H9 (cell line): ENCODE data around the gene ZBTB48. TPM values are rescaled to one million over a fixed set of nuclear protein-coding genes. Genes with fewer than 3 reads are reported as not detected.

ENCODE experiments used
- DNase-seq: peaks from one replicate; pipeline ENCODE4 v3.0.0-alpha.2; 2017
- H2AFZ ChIP-seq: one replicate; pipeline ENCODE4 v1.6.1; 2013; ENCODE audit warnings: mild to moderate bottlenecking, low read length, control low read depth, moderate library complexity
- H2AK5ac ChIP-seq: 2 replicates; pipeline ENCODE4 v1.6.1; 2013; ENCODE audit warnings: low read length, control low read depth, mixed read lengths; ENCODE audit not compliant: insufficient read length
- H2BK120ac ChIP-seq: one replicate; pipeline ENCODE4 v1.6.1; 2013; ENCODE audit warnings: low read depth, mild to moderate bottlenecking, low read length, control low read depth, inconsistent platforms; ENCODE audit not compliant: poor library complexity, severe bottlenecking
- H2BK12ac ChIP-seq: 2 replicates; pipeline ENCODE4 v1.6.1; 2013; ENCODE audit warnings: low read length, control low read depth, mixed read lengths, low read depth; ENCODE audit not compliant: insufficient read length
- H2BK15ac ChIP-seq: 2 replicates; pipeline ENCODE4 v1.6.1; 2013; ENCODE audit warnings: low read depth, low read length, control low read depth
- H2BK20ac ChIP-seq: one replicate; pipeline ENCODE4 v1.6.1; 2013; ENCODE audit warnings: low read depth, mild to moderate bottlenecking, low read length, control low read depth, inconsistent platforms; ENCODE audit not compliant: poor library complexity, severe bottlenecking
- H2BK5ac ChIP-seq: 2 replicates; pipeline ENCODE4 v1.6.1; 2013; ENCODE audit warnings: low read length, control low read depth, mixed read lengths; ENCODE audit not compliant: insufficient read length
- H3K14ac ChIP-seq: 2 replicates; pipeline ENCODE4 v1.6.1; 2013; ENCODE audit warnings: low read length, control low read depth; ENCODE audit not compliant: insufficient read depth
- H3K18ac ChIP-seq: 2 replicates; pipeline ENCODE4 v1.6.1; 2013; ENCODE audit warnings: low read depth, mild to moderate bottlenecking, mixed read lengths, low read length, control low read depth; ENCODE audit not compliant: insufficient read length
- H3K23ac ChIP-seq: 2 replicates; pipeline ENCODE4 v1.6.1; 2013; ENCODE audit warnings: low read length, control low read depth, mixed read lengths, low read depth; ENCODE audit not compliant: insufficient read length
- H3K23me2 ChIP-seq: 2 replicates; pipeline ENCODE4 v1.6.1; 2013; ENCODE audit warnings: low read depth, mild to moderate bottlenecking, mixed read lengths, low read length, control low read depth; ENCODE audit not compliant: insufficient read length, poor library complexity, severe bottlenecking
- H3K27ac ChIP-seq: 2 replicates; pipeline ENCODE4 v1.5.1; 2013; ENCODE audit warnings: low read length, control low read depth, mixed read lengths, low read depth; ENCODE audit not compliant: insufficient read length
- H3K27me3 ChIP-seq: 2 replicates; pipeline ENCODE4 v1.6.1; 2013; ENCODE audit warnings: low read length, control low read depth, inconsistent platforms; ENCODE audit not compliant: insufficient read depth
- H3K4ac ChIP-seq: 2 replicates; pipeline ENCODE4 v1.6.1; 2013; ENCODE audit warnings: low read depth, mild to moderate bottlenecking, control low read depth, inconsistent platforms, low read length, moderate library complexity
- H3K4me1 ChIP-seq: 2 replicates; pipeline ENCODE4 v1.6.1; 2013; ENCODE audit warnings: low read length, control low read depth, inconsistent platforms; ENCODE audit not compliant: insufficient read depth
- H3K4me2 ChIP-seq: 2 replicates; pipeline ENCODE4 v1.6.1; 2013; ENCODE audit warnings: low read length, control low read depth, mixed read lengths; ENCODE audit not compliant: insufficient read length, insufficient read depth
- H3K56ac ChIP-seq: 2 replicates; pipeline ENCODE4 v1.6.1; 2013; ENCODE audit warnings: low read depth, mild to moderate bottlenecking, mixed read lengths, low read length, control low read depth; ENCODE audit not compliant: insufficient read length
- H3K79me1 ChIP-seq: 2 replicates; pipeline ENCODE4 v1.6.1; 2013; ENCODE audit warnings: low read depth, mild to moderate bottlenecking, moderate library complexity, low read length, control low read depth, inconsistent platforms; ENCODE audit not compliant: insufficient read depth, poor library complexity, severe bottlenecking
- H3K79me2 ChIP-seq: 2 replicates; pipeline ENCODE4 v1.6.1; 2013; ENCODE audit warnings: low read length, control low read depth, inconsistent platforms; ENCODE audit not compliant: insufficient read depth
- H3K9ac ChIP-seq: 2 replicates; pipeline ENCODE4 v1.6.1; 2013; ENCODE audit warnings: low read length, control low read depth, mixed read lengths; ENCODE audit not compliant: insufficient read length; ENCODE audit errors: extremely low read depth
- H3K9me3 ChIP-seq: one replicate; pipeline ENCODE4 v1.6.1; 2013; ENCODE audit warnings: low read depth, low read length, inconsistent platforms; ENCODE audit not compliant: control insufficient read depth
- H3T11ph ChIP-seq: one replicate; pipeline ENCODE4 v1.6.1; 2013; ENCODE audit warnings: mild to moderate bottlenecking, low read length, control low read depth, inconsistent platforms
- H4K20me1 ChIP-seq: one replicate; pipeline ENCODE4 v1.6.1; 2013; ENCODE audit not compliant: control insufficient read depth, insufficient read length, insufficient read depth
- H4K5ac ChIP-seq: 2 replicates; pipeline ENCODE4 v1.6.1; 2013; ENCODE audit warnings: low read depth, mild to moderate bottlenecking, mixed read lengths, low read length, control low read depth; ENCODE audit not compliant: insufficient read length
- H4K8ac ChIP-seq: replicated peaks from 2 replicates; pipeline ENCODE4 v1.6.1; 2013; ENCODE audit warnings: low read length, control low read depth, mixed read lengths, low read depth; ENCODE audit not compliant: insufficient read length
- H4K91ac ChIP-seq: 2 replicates; pipeline ENCODE4 v1.6.1; 2013; ENCODE audit warnings: low read depth, mild to moderate bottlenecking, moderate library complexity, mixed read lengths, low read length, control low read depth; ENCODE audit not compliant: insufficient read length
- H3K27ac Mint-ChIP-seq, 3 experiments: 2 replicates in 2 of 3; 3 replicates in 1 of 3; pipeline ENCODE4 v1.8.0; 2020 to 2021; ENCODE audit warnings: mixed read lengths in 3 of 3, mild to moderate bottlenecking in 1 of 3, moderate library complexity in 1 of 3
- H3K27me3 Mint-ChIP-seq: 2 replicates; pipeline ENCODE4 v1.8.0; 2021; ENCODE audit warnings: low read depth, mild to moderate bottlenecking, moderate library complexity, mixed read lengths
- H3K36me3 Mint-ChIP-seq, 3 experiments: 2 replicates in 2 of 3; 3 replicates in 1 of 3; pipeline ENCODE4 v1.8.0; 2020 to 2021; ENCODE audit warnings: low read depth in 3 of 3, mixed read lengths in 3 of 3; ENCODE audit not compliant: insufficient read depth in 1 of 3
- H3K4me1 Mint-ChIP-seq, 2 experiments: 2 replicates each; pipeline ENCODE4 v1.8.0; 2020; ENCODE audit warnings: mixed read lengths in 2 of 2
- H3K4me3 Mint-ChIP-seq, 2 experiments: 2 replicates in 1 of 2; 3 replicates in 1 of 2; pipeline ENCODE4 v1.8.0; 2020 to 2021; ENCODE audit warnings: mild to moderate bottlenecking in 2 of 2, mixed read lengths in 2 of 2, moderate library complexity in 1 of 2
- H3K9me3 Mint-ChIP-seq, 2 experiments: 2 replicates in 1 of 2; 3 replicates in 1 of 2; pipeline ENCODE4 v1.8.0; 2020; ENCODE audit warnings: mild to moderate bottlenecking in 2 of 2, mixed read lengths in 2 of 2, moderate library complexity in 1 of 2
- CTCF ChIP-seq: fragments of 200-600 bp; sonication (generic); conservative IDR thresholded peaks from 3 replicates; pipeline ENCODE4 v1.8.0; 2021; ENCODE audit warnings: antibody characterized with exemption, mild to moderate bottlenecking
- WGBS: extraction: QIAGEN DNeasy Blood & Tissue Kit; methylation state at CpG from one replicate; pipeline ENCODE4 v1.1.7; 2013; ENCODE audit warnings: missing lambda C conversion rate, low lambda C conversion rate, mixed read lengths; ENCODE audit not compliant: insufficient read length; ENCODE audit errors: extremely low coverage; 5-methylcytosine and 5-hydroxymethylcytosine counted together
- total RNA-seq: library from RNA; stranded (reverse); gene quantifications from 2 replicates; pipeline ENCODE4 v1.2.1, GENCODE V29; 2021

ZBTB48 gene
- total RNA-seq, 1 experiment from 2014 or later = 33.2 TPM

GRCh38 chr1:6593810-6594209 lies 14.0 kb downstream of the ZBTB48 start:
- Histone ChIP-seq H3K4ac (no peak overlapping the region), H3K4me2 (no peak overlapping the region), H3K9ac (no peak overlapping the region), H2BK12ac (no peak overlapping the region), H2BK5ac (no peak overlapping the region), H3K14ac (no peak overlapping the region), H4K8ac (no peak overlapping the region), H3K79me1 (no peaks in the 10 kb centered on the region), H3K9me3 (no peaks in the 10 kb centered on the region), H2AFZ (no peak overlapping the region), H3K18ac (no peak overlapping the region), H2BK15ac (no peak overlapping the region), H3K56ac (no peak overlapping the region), H2AK5ac (no peak overlapping the region), H2BK120ac (no peak overlapping the region), H3K27me3 (no peaks in the 10 kb centered on the region), H4K91ac (no peak overlapping the region), H4K20me1 (no peaks in the 10 kb centered on the region), H3K23ac (no peak overlapping the region), H4K5ac (no peak overlapping the region), H3K27ac (no peak overlapping the region), H3K4me1 (no peaks in the 10 kb centered on the region), H3K23me2 (no peaks in the 10 kb centered on the region), H3K79me2 (no peaks in the 10 kb centered on the region; the same call in 1 of the 2 replicates), H3T11ph (no peak overlapping the region), H2BK20ac (no peak overlapping the region)
- no peak for DNase-seq
- Mint-ChIP-seq H3K27ac (no peak overlapping the region), H3K36me3 (peaks cover 23 to 77% (median 59%) of the 10 kb centered on the region in 3 experiments; a peak in 6 of 7 replicates), H3K9me3 (no peaks in the 10 kb centered on the region), H3K27me3 (no peaks in the 10 kb centered on the region), H3K4me1 (0 out of 4 replicates have a peak, but pooled peaks cover 0 to 2% of the 10 kb centered on the region in 2 experiments), H3K4me3 (no peak overlapping the region)
- no peak for TF ChIP-seq CTCF
- WGBS = no CpG with 5 or more reads among the region's 15 CpGs
